Eye (tissue), 1 donor: ENCODE results near the gene HEPN1.

Experiments used
- DNase-seq: peaks from one replicate; pipeline ENCODE4 v3.0.0-alpha.2; 2015

The HEPN1 gene

DNA sequence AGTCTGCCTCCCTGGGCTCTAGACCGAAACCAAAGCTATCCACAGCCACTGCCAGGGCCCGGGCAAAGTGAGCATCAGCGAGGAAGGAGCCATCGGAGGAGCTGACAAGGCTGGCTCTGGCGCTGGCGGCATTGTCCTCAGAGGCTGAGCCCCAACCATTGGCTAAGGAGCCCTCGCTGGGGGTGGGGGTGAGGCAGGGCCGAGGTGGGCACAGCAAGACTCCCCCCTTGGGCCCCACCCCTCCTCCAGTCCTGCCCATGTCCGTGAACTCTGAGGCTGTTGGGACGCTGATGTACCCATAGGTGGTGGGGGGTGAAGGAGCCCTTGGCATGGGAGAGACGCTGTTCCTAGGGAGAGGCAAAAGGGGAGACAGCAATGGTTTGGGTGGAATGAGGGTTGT lies 32.6 kb upstream of the HEPN1 start:
- no peak for DNase-seq

DNA sequence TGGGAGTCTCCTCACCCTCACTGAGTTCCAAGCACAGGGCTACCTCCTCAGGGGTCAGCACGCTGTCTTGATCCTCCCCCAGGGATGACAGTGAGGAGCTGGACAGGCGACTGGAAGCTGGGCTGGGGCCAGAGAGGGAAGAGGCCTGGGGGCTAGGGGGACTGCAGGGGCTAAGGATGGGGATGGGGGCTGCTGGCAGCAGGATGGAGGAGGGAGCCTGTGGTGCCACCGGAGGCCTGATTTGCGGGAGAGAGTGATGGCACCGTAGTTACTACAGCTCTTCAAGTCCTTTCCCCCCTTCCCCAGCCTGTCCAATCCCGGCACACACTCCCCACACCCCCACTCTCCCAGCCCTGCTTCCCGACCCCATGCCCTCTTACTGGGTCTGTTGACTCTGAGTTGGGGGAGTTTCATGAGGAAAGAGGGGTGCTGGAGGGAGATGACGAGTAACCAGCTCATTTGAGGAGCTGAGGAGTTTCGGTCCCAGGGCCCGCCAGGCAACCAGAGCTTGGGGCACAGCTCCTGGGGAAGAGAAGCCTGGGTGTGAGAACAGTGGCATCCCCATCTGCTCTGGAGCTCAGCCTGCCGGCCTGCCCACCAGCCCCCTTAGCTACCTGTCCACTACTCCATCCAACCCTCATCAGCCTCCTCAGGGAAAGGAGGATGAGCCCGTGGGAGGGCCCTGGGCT lies 31.9 kb upstream of the HEPN1 start:
- no peak for DNase-seq

DNA sequence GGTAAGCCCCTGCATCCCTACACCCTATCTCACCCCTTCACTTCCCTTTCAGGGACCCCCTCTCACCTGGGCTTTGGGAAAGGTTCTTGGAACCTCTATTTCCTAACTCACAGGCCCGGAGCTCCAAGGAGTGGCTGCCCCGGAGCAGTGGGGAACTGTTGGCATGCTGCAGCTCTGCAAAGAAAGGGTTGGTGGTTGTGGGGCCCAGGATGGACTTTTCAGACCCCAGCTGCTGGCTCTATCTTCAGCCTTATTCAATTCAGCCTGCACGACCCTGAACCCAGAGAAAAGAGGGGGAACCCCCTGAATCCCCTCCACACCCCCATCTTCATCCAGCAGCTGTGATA lies 31.4 kb upstream of the HEPN1 start:
- DNase-seq = no peak

DNA sequence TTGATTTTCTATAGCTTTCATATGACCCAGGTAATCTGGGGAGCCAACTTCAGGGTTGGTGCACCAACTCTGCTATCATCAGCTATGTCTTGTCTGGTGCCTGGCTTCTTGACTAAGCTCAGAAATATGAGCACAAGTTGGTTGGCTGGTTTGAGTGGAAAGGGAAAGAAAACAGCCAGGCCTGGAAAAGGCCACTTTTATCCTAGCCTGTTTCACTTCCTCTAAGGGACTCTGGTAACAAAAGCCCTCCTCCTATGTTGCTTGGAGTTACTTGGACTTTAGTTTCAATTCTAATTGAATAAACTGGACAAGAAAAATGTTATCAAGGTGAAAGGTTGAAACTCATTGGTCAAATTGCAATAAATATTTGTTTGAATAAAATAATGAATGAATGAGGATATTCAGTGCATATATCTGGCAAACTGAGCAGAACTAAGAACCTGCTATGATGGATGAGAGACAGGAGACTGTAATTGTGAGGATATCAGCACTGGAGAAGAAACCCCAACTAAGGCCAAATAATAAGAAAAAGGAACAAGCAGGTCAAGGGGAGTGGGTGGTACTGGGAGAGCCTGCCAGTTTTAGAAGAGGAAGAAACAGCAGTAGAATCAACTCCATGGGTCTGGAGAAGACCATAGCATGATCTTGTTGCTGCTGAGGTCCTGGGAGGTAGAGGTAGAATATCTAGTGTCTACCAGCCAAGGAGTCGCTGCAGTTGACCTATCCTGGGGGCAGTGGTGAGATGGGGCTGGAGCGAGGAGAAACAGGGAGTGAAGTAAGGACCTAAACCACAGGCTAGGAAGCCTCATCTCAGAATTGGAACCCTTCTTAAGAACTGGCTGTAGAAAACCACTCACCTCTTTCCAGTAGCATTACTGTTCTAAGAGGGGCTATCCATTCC lies 29.6 kb upstream of the HEPN1 start:
- DNase-seq = no peak

DNA sequence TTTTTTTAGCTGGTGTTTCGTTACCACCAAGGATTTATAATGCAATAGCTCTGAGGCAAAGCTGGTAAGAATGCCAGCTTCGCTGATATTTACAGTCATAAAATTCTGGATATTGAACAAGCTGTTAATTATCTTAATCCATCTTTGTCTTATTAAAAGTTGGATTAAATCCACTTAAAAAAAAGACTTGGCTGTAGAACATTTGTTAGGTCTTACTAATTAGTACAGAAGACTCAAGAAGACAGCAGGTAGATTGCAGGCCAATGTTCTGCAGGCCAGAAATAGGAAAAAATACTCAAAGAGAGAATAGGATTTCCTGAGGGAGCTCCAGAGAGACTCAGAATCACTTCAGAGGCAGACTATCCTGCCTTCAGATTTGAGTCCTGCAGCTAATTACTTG lies 28.9 kb upstream of the HEPN1 start:
- DNase-seq = no peak

DNA sequence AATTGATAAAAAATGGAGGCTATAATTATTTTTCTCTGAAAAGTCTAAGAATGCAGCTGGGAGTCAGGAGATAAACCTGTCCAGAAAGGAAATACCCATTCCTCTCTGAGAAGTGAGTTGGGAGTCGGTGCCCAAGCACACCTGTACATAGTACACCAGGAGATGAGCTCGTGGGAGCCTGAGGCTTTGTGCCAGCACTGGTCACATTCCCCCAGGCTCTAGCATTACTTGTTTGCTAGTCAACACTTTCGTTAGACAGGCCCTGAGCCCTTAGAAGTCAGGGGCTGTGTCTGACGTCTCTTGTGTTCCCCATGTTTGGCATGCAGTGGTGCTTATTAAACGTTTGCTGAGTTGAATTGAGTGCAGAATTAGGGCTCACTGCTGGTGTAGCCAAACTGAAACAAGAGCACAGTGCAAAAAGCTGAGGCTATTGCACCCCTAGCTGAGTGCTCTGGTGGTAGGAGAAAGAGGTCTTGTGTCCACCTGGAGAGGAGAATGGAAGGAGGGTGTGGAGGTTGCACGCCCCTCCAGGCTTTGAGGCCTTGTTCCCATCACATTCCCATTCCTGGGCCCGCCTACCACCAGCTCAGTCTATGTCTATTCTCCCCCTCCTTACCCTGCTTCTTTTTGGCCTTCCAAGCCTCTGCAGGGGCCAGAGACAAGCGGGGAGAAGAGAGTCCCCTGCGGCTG lies 28.2 kb upstream of the HEPN1 start:
- DNase-seq = no peak

DNA sequence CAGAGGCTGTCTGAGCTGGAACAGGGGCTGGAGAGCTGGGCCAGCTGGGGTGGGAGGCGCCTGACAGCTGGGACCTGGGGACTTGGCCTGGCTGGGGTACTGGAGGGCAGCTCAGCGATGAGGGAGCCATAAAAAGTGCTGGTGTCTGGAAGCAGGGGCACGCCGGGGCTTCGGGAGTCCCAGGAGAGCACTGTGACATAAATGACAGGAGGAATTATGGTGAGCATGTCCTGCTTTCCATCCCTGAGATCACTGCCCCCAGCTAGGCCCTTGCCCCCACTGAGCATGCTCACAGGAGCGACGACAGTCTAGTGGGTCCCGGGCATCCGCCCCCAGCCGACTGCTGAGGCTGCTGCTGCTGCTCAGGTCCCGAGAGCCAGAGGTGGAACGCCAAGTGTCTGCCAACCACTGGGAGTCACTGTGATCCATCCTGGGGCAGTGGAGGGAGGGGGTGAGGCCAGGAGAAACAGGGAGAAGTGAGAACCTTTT lies 27.6 kb upstream of the HEPN1 start:
- DNase-seq = peak; percentile 67

DNA sequence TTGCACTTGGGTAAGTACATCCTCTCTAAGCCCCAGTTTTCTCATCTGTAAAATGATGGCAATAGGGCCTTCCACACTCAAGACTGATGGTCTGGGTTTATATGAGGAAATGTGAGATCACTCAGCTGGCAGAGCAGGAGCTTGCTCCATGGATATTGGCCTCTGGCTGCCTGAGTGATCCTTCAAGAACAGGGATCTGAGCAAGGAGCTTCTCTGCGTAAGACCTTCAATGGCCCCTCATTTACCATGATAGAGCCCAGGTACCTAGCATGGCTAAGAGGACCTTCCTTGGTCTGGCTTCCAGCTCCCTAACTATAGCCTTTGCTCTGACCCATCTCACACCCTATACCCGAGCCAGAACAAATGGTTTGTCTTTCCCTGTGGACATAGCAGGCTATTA lies 26.9 kb upstream of the HEPN1 start:
- DNase-seq = no peak

DNA sequence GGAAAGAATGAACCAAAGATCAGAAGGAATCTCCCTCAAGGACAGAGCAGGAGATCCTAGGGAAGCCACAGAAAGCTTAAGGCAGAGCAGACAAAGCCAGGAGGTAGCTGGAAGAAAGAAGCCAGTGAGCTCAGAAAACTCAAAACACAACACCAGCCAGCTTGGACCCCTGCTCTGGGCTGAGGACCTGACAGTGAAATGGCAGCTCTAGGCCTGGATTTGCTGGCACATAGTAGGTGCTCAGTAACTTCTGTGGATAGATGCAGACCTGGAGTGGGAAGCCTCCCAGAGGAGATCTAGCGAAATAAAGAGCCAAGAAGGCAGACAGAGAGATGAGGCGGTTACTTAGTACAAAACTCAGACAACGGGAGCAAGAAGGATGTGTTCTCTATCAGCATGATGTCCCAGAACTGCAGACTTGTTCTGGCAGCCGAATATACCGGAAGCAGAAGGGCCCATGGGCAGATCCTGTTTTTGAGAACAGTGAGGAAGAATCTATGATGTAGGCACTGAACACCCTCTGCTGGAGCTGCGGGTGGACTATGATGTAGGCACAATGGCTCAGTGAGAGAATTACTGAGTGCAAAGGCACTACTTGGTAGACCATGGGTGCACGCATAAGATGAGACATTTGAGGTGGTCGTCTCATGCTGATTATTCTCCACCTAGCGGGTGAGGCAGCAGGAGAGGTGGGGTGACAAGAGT lies 26.1 kb upstream of the HEPN1 start:
- no peak for DNase-seq

DNA sequence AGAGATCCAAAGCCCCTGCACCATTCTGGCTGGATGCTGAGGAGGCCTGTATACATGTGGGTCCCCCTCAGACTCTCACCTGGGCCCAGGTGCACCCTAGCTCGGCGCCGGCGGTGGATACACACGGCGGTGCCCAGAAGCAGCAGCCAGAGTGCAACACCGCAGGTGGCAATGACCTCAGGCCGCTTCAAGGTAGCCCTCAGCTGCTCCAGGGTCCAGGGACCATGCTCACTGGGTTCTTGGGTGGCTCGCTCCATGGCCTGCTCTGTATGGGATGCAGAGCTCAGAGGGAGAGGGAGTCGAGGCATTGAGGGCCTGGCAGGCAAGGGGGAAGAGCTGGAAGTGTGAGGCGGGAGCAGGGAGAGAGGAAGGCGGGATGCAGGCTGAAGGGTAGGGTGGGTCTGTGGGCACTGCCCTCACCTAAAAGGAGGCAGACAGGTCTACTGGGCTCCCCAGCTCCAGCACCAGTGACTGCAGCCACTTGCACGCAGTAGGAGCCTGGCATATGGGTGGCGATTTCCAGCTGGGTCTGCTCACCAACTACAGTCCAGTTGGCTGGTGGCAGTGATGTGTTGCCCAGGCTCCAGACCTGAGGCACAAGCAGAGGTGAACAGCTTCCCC lies 25.2 kb upstream of the HEPN1 start:
- no peak for DNase-seq

DNA sequence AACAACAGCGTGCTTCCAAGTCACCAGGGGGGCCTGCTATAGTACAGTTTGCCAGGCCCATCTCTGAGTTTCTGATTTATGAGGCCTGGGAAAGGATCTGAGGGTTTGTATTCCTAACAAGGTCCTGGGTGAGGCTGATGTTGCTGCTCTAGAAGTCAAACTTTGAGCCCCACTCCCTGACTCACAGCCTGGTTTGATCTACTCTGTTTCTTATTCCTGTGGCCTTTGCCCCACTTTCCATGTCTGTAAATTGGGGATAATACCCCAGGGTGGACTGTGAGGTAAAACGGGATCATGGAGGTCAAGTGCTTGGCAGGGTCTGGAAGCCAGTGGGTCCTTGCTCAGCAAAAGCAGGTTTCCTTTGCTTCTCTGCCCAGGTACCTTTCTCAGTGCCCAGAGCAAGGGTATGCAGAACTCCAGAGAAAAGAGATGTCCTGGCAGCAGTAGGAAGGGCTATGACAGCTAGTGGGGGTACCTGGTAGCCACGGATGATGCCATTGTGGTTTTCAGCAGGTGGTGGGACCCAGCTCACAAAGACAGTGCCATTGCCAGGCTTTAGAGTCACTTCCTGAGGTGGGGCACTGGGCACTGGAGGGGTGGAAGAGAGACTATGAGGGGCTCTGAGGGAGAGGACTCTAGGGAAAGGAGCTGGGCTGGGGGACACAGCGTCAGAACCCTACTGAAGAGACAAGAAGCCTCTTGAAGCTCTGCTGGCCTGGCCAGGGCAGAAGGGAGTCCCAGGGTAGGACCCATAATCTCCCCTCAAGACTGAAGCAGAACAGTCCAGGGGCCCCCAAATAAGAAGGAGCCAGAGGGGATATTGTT lies 24.2 kb upstream of the HEPN1 start:
- DNase-seq = no peak

DNA sequence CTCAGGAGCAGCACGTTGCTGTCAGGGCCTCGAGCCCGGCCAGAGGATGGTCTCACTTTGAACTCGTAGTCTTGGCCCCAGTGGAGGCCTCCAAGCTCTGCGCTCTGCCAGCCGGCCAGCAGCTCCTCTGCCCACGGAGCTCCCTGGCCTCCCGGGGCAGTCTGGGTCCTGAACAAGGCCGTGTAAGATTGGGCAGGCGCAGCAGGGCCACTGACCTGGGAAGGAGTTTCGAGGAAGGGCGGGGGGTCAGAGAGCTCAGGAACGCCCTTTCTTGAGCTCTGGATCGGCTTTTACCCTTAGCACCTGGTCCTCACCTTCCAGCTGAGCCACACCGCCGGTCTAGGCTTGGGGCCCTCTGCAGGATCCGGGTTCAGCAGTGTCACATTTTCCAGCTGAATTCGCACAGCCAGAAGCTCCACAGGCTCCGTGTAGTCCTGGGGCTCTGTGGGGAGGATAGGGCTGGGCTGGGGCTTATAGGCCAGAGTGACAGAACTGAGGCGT lies 23.5 kb upstream of the HEPN1 start:
- no peak for DNase-seq

DNA sequence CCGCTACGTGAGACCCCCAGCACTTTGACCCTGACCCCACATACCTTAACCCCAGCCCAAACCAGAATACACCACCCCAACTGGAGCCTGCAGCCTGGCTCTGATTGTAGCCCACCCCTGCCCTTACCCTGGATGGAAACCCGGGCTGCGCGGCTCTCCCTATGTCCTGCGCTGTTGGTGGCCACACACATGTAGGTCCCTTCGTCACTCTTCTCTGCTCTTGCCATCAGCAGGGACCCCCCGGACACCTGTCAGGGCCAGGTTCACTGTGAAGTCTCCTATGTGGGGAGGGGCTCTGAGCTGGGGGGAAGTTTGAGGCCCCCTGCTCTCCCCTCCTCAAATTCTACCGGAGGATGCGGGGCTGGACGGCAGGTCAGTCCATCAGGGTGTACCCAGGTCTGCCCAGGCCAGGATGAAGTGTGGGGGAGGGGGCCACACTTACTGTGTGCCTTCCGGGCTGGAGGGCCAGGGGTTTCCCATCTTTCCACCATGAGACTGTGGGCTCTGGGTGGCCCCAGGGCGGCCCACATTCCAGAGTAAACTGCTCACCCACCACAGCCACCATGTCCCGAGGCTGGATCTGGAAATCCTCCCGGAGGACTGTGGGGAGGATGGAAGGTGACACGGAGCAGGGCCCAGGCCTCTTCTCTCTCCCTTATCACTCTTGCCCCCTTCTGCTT lies 22.8 kb upstream of the HEPN1 start:
- no peak for DNase-seq

DNA sequence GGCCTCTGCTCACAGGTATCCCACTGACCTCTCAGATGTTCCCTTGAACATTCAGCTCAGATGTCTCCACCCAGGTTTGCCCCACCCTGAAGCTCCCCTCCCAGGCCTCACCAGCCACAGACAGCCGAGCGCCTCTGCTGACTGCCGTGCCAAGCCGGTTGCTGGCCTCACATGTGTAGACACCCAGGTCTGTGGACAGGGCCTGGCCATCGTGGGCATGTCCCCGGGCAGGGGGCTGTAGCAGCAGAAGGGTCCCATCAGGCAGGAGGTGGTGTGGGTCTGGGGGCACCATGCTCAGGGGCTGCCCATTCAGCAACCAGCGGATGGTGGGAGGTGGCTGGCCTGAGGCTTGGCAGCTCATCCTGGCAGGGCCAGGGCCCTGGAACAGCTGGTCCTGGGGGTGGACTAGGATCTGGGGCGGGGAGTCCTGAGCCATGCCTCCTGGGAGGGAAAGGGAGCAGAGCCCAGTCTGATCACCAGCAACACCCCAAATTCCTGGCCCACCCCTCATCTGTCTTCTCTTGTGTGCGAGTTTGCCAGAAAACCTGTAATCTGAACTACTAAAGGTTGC lies 22.1 kb upstream of the HEPN1 start:
- no peak for DNase-seq

DNA sequence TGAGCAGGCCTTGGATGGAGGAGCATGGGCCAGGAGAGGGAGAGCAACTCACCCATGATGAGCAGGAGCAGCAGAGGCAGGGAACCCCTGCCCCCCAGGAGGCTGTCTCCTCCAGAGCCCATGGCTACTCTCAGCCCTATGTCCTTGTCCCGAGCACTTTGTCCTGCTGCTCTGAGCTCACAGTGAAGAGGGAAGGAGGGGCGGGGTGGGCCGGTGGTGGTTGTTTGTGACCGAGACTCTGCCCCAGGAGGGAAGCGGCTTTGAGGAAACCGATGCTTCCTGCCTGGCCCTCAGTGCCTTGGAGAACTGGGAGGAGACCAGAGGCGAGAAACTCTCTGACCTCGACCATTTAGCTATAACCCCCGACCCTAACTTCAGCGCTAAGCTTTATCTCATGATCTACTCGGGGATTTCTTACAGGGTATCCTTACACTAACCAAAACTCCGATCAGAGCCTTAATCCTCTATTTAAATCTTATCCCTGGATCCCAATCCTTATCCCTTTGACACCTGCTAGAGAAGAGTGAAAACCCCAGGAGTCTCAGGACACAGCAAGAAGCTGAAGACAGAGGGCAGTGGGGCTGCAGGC lies 21.3 kb upstream of the HEPN1 start, which contains the start of gene ROBO4:
Gene ROBO4, minus strand, starts transcription at position 192 of the 589 bp plus-strand sequence. Its CDS starts 70 bp downstream, at position 122.
- no peak for DNase-seq

DNA sequence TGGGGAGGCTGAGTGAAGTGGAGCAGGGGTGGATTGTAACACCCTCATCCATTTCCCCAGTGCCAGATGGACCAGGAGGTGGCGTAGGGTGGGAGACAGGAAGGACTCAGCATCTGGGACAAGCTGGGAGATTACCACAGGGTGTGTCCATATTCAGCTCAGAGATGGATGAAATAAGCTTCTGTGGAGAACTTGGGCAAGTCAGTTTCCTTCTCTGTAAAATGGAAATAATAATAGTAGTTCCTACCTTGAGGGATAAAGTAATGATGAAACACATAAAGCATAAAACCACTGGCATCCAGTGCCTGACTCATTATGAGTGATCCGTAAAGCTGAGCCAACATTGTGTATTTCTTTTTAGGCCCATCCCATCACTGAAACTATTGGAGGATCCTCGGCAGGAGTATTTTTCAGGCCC lies 20.8 kb upstream of the HEPN1 start:
- peak; percentile 30 for DNase-seq

DNA sequence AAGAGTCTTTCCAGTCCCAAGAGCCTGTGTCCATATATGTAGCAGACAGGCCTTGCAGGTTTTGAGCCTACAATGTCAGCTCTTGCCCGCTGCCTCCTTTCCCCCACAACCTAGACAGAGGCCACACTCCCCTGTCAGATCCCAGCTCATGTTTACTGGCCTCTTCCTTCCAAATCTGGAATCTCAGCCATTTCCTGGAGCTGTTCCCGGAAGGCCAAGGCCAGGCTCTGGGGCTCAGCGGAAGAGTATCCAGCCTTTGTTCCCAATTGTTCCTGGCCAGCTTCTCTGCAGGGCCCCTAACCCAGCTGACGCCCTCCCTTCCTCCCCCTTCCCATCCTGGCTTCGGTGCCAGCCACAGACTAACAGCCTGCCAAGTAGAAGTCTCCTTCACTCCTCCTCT lies 20.3 kb upstream of the HEPN1 start:
- DNase-seq = peak; percentile 71

DNA sequence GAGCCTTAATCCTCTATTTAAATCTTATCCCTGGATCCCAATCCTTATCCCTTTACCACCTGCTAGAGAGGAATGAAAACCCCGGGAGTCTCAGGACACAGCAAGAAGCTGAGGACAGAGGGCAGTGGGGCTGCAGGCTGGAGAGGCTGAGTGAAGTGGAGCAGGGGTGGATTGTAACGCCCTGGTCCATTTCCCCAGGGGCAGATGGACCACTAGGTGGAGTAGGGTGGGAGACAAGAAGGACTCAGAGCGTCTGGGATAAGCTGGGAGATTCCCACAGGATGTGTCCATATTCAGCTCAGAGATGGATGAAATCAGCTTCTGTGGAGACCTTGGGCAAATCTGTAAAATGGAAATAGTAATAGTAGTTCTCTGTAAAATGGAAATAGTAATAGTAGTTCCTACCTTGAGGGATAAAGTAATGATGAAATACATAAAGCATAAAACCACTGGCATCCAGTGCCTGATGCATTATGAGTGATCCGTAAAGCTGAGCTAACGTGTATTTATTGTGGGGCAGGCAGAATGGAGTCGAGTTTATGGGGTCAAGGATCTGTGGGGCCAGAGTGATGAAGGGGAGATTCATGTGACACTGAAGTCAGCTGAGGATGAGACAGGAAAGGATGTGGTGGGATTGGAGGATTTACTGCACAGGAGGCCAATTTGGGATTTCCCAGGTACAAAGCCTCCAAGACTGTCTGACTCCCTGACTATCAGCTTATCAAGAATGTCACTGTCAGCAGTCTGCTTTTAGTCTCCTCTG lies 19.5 kb upstream of the HEPN1 start:
- no peak for DNase-seq

DNA sequence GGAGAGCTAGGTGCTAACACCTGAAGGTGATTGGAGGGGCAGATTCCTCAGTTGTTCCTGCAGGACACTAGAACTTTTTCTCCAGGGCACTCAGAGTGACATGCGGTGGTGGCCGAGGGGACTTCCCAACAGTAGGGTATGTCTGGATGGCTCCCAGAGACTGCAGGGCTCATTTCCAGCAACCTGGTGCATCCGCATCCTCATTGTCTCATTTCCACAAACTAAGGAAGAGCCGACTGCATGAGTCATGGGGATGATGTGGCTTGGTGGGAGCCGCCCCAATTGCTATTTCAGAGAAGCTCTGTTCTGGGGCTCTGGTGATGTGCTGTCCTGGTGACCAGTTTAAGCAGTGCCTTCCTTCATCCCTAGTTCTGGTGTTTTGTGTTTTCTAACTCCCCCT lies 18.6 kb upstream of the HEPN1 start:
- DNase-seq = no peak
